Retinal pigment epithelial cell (primary cell): ENCODE results near the gene BCL2L14.

Source experiments
- DNase-seq: peaks from one replicate; pipeline ENCODE4 v3.0.0-alpha.2; 2010; ENCODE audit warnings: low read depth
- H3K4me3 ChIP-seq: 2 replicates; pipeline ENCODE4 v1.5.1; 2011; ENCODE audit warnings: mild to moderate bottlenecking, low read length, control low read depth, moderate library complexity
- TF ChIP-seq, protein P1 (sequence below): conservative IDR thresholded peaks from 2 replicates; pipeline ENCODE4 v1.5.1; 2011; ENCODE audit warnings: low read depth, low read length, control low read depth, inconsistent platforms

Gene BCL2L14

DNA sequence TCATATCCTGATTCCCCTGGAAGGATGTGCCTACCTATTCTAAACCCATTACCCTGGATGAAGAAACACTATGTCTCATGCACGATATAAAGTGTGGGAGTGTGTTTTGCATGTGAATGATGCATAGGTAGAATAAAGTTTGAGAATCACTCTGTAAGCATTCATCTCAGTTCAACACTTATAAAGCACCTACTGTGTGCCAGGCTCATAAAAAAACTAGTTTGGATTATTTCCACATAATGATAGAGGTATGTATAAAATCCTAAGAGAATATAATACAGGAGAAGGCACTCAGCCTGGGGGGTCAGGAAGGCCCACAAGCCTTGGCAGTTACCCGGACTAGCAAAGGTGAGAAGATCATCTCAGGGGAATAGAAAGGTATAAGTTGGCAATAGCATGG lies 41.1 kb upstream of the BCL2L14 start:
- no peak overlapping the region for H3K4me3 ChIP-seq
- TF ChIP-seq, protein P1, sequence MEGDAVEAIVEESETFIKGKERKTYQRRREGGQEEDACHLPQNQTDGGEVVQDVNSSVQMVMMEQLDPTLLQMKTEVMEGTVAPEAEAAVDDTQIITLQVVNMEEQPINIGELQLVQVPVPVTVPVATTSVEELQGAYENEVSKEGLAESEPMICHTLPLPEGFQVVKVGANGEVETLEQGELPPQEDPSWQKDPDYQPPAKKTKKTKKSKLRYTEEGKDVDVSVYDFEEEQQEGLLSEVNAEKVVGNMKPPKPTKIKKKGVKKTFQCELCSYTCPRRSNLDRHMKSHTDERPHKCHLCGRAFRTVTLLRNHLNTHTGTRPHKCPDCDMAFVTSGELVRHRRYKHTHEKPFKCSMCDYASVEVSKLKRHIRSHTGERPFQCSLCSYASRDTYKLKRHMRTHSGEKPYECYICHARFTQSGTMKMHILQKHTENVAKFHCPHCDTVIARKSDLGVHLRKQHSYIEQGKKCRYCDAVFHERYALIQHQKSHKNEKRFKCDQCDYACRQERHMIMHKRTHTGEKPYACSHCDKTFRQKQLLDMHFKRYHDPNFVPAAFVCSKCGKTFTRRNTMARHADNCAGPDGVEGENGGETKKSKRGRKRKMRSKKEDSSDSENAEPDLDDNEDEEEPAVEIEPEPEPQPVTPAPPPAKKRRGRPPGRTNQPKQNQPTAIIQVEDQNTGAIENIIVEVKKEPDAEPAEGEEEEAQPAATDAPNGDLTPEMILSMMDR, result no peak
- no peak for DNase-seq

DNA sequence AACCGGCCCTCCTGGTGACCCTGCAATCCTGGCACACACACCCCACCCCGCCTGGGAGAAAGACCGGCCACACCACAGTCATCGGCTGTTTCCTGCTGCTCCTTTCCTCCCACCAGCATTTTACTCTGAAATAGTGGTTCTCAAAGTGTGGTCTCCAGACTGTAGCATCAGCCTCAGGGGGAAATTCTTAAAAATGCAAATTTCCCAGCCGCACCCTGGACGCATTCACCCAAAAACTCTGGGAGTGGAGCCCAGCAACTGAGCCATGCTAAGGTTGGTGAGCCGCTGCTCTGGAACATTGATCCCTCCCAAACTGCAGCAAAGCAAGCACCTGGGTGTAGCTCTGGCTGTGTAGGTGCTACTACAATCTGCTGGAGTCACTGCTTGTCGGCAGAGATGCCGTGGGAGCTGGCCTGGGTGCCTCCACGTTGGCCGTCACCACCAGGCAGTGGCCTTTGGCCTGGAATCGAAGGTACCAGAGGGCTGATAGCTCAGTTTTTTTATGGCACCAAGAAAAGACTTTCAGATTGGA lies 38.4 kb upstream of the BCL2L14 start:
- no peak for DNase-seq
- H3K4me3 ChIP-seq, result no peak overlapping the region
- TF ChIP-seq, protein P1, result no peak

DNA sequence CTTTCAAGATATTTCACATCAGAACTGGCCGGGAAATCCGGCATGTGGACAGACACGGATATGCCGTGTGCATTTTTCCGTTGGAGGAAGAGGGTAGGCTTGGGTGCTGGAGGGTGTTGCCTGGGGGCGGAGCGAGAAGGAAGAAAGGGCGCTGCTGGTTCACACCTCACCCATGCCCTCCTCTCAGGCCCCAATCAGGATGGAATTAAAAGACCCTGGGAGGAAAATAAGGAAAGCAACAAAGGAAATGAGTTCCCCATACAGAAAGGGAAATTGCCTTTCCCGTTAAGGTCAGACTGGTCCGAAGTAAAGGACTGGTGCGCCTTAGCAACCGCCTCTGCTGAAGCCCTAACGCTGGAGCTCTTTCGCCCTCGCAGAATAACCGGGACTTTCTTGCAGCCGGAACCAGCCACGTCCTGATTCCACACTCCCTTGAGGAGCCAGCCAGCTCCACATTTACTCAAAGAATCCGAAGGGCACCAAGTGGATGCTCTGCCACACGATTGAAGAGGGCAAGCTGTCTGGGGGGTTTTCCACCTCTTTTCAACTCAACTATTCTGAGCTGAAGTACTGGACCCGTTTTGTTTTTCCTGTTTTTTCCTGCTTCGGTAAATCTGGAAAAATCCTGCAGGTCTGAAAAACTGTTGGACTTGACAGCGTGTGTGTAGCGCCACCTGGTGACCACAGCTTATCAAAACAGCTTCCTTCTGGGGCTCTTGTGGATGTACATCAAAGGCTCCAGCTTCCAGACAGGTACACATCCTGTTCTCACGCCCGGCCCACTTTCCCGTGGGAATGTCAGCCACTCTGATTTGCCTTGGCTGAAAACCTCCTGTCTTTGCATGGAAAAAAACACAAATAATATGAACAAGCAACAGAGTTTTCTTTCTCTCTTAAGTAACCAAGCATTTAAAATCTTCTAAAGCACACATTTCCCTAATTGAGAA lies 37.6 kb upstream of the BCL2L14 start:
- TF ChIP-seq, protein P1, result peak; percentile 84
- peak; percentile 53 for DNase-seq
- H3K4me3 ChIP-seq, result peak overlapping the region; percentile 49

DNA sequence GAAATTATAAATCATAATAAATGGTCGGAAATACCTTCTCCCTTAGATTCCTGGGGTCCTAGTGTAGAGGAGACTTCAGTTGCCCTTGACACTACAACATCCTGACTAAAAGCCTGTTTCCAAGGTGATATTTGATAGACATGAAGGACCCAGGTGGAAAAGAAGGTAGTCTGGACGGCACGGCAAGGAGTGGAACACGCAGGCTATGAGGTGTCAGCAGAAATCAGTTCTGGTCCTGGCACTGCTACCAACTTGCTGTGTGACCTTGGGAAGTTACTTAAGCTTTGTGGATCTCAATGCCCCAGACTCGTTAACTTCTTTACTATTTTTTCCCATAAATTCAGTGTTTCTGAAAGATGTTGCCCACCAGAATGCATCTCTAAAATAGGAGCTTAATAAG lies 36.9 kb upstream of the BCL2L14 start:
- TF ChIP-seq, protein P1, result no peak
- H3K4me3 ChIP-seq, result no peak overlapping the region
- no peak for DNase-seq

DNA sequence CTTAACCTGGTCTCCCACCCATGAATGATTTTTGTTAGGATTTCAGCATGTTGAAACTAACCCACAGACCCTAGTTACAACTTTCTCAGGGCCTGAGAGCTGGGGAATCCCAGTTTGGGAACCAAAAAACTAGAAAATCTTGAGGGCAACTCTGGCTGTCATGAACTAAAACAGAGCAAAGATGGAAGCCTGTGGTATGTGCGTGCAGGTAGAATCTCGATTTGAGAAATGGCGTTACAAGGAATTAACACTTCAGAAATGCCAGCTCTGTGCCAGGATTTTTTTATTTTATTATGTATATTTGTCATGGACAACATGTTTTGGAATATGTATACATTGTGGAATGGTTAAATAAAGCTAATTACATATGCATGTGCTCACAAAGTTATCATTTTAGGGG lies 36.4 kb upstream of the BCL2L14 start:
- TF ChIP-seq, protein P1, result no peak
- no peak overlapping the region for H3K4me3 ChIP-seq

DNA sequence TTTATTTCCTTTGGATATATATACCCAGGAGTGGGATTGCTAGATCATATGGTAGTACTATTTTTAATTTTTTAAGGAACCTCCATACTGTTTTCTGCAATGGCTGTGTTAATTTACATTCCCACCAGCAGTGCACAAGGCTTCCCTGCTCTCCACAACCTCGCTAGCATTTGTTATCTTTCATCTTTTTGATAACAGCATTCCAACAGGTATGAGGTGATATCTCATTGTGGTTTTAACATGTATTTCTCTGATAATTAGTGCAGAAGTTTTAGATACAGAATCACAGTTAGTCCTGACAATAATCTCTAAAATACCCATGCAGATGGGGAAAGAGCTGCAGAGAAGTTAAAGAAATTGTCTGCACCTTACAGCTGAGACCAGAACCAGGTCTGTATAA lies 35.5 kb upstream of the BCL2L14 start:
- H3K4me3 ChIP-seq, result no peak overlapping the region
- TF ChIP-seq, protein P1, result no peak
- DNase-seq, result no peak

More for the DNA sequence above, 36.4 kb upstream of the BCL2L14 start:
- no peak for DNase-seq

DNA sequence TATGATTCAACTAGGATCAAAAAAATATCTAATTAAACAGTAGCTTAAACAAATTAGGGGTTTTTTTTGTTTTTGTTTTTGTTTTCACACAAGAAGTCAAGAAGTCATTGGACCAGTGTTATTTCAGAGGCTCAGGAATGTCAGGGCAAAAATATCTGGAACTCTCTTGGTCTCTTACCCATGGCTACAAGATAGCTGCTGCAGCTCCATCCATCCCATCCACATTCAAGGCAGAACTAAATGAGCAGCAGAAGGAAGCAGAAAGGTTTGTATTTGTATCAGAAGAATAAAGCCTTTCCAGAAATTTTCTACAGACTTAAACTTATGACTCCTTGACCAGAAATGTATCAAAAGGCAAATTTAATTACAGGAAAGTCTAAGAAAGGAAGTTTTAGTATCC lies 33.8 kb upstream of the BCL2L14 start:
- TF ChIP-seq, protein P1, result no peak
- no peak overlapping the region for H3K4me3 ChIP-seq
- no peak for DNase-seq
